CD4-positive, alpha-beta T cell treated with Interleukin-2 at 100 ng/mL for 4 hours (primary cell): ENCODE results near the gene BOLA1.
"Not testable (repeated sequence)": the region's sequence is repeated elsewhere in the genome, so short reads cannot be mapped to it uniquely, and the experiment has no call there.

Experiments
- DNase-seq: peaks from one replicate; pipeline ENCODE4 v3.0.0-alpha.2; 2020; ENCODE audit warnings: low spot score

Gene BOLA1, protein sequence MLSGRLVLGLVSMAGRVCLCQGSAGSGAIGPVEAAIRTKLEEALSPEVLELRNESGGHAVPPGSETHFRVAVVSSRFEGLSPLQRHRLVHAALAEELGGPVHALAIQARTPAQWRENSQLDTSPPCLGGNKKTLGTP

DNA sequence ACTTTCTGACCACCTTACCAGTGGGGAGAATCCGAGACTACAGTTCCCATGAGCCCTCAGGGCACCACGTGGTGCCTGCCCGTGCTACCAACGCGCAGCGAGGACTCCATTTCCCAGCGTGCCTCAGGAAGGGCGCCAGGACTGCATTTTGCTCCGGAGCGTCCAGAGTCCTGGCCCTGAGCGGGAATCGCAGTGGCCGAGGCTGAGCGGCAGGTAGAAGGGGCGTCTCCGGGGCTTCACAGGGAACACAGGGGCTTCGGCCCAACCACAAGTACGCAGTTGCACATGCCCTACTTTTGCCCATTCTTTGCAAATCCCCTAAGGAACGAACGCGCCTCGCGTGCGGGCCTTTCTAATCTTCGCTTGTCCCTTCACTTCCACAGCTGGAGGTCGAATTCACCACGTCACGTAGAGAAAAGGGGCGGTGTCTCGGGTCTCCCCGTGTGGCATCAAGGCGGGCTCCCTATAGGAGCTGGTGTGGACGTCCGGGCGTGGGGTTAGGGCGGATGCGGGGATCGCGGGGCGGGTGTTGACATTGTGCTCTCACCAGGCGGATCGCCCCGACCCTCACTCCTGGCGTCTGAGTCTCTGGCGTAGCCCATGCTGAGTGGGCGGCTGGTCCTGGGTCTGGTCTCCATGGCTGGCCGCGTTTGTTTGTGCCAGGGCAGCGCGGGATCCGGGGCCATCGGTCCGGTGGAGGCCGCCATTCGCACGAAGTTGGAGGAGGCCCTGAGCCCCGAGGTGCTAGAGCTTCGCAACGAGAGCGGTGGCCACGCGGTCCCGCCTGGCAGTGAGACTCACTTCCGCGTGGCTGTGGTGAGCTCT lies at the start of gene BOLA1:
BOLA1 (plus strand) TSS at position 109 of the 825 bp plus-strand sequence; CDS start at position 601, 492 bp downstream.
- DNase-seq, result peak; percentile 82

DNA sequence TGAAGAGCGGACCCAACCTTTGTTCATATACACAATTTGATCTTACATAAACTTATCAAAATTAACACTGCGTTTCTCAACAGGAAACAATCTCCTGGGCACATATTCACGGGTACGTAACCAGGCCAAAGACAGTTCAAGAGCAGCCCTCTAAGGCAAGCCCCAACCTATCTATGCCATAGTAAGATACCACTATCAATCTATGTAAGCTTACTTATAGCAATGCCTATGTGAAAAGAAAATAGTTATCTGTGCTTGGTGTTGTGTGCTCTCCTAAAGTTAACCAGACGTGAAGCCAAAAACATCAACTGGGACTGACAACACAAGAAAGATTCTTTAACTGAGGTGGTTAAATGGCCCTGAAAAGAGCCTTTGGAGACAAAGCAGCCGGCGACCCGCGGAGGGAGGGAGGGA lies 49.4 kb upstream of the BOLA1 start:
- peak; percentile 14 for DNase-seq

DNA sequence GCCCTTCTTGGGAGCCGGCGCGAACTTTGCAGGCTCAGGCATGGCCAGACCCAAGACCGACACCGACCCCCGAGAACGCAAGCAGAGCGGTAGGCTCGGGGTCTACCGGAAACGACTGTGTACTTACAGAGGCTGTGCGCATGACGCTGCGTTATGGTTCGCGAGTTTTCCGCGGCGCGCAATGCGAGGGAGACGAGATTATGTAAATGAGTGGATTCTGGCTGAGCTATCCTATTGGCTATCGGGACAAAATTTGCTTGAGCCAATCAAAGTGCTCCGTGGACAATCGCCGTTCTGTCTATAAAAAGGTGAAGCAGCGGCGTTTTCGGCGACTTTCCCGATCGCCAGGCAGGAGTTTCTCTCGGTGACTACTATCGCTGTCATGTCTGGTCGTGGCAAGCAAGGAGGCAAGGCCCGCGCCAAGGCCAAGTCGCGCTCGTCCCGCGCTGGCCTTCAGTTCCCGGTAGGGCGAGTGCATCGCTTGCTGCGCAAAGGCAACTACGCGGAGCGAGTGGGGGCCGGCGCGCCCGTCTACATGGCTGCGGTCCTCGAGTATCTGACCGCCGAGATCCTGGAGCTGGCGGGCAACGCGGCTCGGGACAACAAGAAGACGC lies 48.5 kb upstream of the BOLA1 start:
- not testable (repeated sequence) for DNase-seq

DNA sequence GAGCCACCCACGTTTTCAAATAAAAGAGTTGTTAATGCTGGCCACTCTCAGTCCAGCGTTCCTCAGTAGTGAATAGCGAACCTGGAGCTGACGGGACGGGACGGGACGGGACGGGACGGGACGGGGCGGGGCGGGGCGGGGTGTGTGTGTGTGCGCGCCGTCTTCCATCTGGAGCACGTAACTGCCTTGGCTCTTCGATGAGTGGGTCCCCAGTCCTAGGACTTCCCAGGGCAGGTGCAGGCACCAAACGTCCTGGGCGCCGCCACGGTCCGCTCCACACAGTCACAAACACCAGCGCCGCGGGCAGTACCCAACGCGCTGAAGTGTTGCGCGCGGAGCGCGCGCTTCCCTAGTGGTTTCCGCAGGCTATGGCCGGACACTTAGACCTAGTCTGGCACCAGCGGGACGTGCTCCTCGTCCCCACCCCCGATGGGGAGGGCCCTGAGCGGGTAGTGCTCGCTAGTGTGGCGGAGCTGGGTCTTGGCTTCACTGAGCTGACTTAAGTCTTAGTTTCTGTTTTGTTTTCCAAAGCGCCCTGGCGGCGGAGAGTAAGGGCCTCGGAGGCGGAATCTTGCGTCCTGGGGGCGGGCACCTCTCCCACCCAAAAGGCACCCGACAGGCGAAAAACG lies 47.7 kb upstream of the BOLA1 start:
- not testable (repeated sequence) for DNase-seq

DNA sequence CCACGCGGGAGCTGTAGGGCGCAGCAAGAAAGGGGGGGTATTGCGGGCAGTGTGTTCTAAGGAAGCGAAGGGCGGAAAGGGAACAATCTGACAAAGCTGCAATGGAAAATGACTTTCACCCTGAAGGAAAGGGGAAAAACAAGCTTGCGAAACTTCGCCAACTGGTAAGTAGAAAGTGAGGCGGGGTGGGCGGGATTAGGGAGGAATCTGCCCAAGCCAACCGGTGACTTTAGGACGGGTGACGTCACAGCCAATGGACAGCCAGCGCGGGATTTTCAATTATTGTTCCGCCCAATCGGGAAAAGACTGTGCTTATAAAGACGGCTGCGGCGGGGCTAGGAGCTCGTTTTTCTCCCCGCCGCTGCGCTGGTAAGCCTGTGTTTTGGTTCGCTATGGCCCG lies 47.1 kb upstream of the BOLA1 start:
- DNase-seq, result not testable (repeated sequence)

DNA sequence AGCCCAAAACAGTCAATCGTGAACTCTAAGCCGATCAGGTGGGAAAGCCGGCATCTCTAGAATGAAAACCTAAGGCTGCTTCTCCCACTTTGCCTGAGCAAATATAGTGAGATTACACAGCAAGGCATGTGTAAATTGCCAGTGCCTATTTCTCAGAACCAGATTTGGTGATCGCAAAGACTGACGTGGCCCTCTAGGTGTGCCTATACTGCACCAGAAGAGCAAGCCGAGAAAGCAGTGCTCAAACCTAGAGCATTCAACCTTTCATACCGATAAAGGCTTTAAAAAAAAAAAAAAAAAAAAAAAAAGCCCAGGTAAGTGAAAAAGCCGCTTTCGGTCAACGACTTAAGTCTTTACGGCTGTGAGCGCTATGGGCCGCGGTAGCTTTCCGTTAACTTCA lies 39.1 kb upstream of the BOLA1 start:
- DNase-seq, result not testable (repeated sequence)

DNA sequence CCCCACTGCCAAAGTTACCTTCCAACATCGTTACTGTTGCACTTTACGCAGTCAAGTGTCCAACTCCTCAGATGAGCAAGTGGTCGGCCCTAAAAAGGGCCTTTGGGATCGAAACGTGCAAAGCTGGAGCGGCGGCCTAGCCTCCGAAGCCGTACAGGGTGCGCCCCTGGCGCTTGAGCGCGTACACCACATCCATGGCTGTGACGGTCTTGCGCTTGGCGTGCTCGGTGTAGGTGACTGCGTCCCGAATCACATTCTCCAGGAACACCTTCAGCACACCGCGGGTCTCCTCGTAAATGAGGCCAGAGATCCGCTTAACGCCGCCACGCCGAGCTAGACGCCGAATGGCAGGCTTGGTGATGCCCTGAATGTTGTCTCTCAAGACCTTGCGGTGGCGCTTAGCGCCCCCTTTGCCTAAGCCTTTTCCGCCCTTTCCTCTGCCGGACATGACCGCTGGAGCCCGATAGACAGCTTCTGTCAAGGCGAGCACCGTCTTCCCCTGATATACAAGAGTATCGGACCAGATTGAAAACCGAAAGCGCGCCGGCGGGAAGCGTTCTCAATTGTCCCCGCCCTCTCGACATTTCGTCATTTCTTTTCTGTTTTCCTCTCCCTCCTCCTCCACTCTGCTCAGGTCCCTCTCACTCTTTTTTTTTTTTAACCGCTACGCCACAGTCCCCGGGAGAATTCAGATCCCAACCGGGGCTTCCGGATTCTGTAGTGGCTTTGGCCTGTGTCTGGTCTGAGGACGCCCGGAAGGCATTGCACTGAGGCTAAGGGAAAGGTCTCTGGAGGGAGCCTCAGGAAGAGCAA lies 38.5 kb upstream of the BOLA1 start:
- not testable (repeated sequence) for DNase-seq

DNA sequence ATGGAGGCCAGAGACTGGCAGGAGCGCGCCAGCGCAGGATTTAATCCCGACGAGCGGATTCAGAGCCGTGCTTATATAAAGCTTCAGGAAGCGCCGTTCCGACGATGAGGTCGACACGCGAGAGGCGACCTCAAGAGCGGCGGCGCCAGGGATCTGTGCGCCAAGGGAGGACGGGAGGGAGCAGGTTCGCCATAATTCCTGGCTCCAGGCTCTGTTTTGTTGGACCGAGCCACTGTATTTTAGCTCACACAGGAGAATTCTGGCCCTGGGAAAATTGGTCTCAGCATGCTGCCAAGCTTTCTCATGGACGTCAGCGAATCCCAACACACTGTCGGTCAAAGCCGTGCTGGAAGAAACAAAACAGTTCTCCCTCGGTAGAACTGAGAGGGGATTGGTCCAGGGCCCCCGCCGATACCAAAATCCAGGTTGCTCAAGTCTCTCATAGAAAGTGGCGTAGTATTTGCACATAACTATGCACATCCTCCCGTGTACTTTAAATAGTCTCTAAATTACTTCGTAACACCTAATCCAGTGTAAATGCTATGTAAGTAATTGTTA lies 37.8 kb upstream of the BOLA1 start:
- DNase-seq, result not testable (repeated sequence)

DNA sequence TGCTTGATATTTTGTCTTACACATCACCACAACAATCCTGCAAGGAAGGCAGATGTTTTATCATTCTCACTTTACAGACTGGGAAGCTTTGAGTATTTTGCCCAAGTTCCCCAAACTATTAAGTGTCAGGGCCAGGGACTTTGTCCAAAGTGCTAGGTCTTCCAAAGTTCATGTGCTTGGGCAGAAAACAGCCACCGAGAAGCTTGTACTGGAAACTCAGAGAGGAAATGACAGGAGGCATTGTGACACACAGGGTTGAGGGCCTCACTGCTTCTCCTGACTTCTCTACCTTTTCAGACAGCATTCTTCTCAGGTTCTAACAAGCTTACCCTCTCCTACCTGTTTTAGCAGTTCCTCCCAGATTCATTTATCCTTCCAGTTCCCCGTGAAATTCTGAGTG lies 32.5 kb upstream of the BOLA1 start:
- not testable (repeated sequence) for DNase-seq

DNA sequence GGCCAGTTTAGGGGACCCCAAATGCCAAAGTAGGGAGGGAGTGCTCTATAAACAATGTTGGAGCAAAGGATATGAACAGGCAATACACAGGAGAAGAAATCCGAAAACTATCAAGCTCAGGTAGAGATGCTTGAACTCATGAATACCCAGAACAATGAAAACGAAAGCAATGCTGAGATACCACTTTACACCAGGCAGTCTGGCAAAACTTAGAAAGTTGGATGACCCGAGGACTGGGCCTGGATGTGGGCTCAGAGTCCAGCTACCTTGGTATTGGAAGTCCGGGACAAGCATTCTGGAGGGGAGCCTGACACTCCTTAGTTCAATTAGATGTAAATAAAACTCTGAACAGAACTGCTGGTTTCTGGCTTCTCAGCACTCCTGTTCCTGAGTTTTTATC lies 26.3 kb upstream of the BOLA1 start:
- not testable (repeated sequence) for DNase-seq

DNA sequence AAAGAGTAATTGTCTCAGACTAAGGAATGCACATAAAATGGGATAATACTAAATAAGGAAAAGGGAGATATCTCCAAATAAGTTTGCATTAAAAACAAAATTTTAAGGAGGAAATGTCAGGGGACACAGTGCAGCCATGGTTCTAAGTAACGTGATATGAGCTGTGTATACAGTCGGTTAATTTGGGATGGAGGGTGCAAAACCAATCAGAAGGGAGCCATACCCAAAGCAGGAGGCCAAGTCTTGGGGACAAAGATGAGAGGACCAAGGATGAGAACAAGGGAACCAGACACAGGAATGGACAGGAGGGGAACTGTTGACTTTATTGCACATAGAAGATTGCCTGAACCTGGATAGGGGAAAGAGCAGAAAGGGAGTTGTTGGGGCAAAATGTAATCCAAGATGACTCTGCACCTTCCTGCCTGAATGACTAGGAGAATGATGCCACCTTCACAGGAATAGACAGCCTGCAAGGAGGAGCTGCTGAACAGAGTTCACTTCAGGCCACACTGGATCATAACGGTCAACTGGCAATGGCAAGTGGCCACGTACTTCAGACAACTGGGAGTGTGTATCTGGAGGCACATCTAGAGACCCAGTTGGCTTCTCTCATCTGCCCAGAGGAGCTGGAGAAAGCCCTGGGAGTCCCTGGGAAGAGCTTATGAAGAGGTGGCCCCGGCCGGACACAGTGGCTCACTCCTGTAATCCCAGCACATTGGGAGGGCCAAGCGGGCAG lies 22.0 kb upstream of the BOLA1 start:
- DNase-seq, result no peak

DNA sequence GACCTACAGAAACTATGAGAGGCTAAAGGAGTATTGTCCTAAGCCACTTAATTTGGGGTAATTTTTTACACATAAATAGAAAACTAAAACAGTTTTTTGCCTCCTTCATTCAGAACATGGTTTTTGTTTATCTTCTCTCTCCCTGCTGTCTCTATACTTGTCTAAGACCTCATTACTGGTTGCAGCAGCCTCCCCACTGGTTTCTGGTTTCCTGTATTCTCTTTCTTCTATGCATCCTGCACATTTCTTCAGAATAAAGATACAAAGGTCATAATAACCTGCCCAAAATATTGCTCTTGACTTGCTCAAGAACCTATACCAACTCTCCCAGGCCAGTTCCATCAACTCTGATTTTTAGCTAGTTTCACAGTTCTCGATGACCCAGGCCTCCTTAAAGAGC lies 19.8 kb upstream of the BOLA1 start:
- DNase-seq, result peak; percentile 29

DNA sequence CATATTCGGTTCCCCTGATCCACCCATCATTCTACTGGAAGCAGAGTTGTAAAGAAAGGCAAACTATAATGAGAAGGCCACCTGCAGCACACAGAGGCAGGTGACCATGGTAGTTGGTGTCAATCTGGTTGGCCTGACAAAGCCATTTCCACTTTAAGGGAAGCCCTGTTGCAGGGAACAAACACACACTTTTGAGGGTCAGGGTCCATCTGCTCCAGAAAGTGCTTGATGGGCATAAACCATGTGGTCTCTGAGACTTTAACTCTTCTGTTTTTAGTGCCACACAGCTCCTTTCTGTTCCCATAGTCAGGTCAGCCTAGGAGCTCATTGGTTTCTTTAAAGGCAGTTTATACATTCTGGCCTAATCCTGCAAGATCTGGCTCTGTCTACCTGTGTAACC lies 17.5 kb upstream of the BOLA1 start:
- no peak for DNase-seq

DNA sequence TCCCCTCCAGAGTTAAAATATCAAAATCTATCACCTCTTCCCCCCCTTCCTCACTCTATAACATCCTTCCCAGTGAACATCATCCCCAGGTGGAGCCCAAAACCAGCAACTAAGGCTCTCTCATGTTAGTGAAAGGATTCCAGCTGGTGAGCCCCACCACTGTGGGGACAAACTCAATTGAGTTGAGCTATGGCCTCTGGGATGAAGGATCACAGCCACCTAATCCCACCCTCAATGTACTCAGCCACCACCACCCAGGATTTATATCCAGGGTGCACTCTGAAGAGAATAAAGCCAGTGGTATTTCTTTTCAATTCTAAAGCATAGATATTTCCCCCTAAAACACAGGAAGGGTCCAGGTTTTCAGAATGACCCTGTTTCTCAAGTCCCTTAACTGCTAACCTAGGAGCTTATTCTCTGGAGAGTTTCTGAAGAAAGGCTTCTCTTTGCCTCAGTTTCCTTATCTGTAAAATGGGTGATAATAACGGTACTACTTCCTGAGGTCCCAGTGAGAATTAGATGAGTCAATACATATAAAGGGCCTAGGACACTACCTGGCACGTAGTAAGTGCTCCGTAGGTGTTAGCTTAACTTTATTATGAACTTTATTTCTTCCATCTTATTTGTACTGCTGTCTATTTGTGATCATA lies 15.6 kb upstream of the BOLA1 start:
- DNase-seq, result no peak

DNA sequence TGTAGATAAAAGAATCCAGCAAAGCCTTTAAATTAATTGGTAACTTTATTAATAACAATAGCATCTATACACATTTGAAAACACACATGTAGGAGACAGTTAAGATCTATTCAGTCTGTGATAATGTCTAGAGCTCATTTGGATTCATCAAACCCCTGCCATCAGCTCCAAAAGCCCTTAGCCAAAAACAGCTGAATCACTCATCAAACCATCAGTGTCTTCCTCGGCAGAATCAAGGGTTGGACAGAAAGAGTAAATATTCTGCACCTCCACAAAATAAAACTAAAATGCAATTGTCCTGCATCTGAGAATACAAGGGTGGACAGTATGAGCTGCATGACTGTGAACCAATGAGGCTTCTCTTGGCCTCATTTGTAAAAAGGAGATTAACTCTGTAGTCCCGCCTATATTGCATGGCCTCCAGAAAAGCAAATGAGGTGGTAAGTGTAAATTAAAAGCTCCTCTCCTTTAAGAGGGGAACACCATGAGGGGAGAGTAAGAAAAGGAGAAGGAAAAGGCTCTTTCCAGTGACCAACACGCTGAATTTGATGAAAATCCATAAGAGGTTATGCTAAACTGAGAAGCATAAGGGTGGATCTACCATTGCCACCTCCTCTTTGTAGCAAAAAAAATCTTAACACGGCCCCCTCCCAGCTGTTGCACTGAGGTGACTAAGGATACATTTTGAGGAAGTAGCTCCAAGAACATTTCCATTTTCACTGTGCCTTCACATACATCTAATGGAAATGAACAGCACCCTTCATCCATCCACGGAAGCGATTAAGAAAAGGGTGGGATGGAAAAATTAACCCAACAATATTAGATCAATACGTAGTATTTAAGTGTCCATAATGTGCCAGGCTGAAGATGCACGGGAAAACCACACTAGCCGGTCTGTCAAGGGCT lies 14.7 kb upstream of the BOLA1 start:
- no peak for DNase-seq

DNA sequence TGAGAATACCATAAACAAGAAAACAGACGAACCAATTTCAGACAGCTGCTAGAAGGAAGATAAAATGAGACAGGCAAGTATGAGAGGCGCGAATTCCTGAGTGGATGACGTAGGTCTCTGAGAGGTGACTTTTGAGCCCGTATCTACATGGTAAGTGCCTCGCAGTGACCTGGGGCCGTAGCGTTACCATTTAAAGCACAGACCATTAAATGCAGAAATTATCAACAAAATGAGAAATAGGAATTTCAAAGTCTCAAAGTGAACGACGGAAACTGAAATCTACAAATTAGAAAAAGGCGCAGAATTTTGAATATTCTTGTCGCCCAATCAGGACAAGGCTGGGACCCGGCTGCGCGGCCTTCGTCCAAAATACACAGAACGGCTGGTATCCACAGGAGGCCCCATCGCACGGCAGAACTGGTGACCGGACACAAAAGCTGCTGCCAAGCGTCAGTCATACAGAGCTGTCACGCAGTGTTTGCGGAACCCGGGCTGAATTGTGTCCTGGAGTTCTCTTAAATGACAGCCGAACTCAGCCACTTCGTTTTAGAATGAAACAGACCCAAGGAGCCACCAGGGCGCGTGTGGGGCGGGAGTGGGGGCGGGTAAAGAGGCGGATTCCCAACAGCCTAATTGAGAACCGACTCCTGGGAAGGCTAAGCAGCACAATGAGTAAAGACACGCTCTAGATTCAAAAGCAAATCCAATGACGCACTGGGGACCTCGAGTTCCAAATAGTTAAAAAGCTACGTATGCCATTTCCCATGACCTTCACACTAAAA lies 13.8 kb upstream of the BOLA1 start:
- peak; percentile 53 for DNase-seq

DNA sequence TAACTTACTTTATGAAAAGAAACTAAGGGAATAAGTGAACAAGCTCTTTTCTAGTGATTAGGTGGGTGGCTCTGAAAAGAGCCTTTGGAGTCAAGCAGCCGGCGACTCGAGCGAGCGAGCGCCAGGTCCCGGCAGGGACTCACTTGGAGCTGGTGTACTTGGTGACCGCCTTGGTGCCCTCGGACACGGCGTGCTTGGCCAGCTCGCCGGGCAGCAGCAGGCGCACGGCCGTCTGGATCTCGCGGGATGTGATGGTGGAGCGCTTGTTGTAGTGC lies 13.3 kb upstream of the BOLA1 start:
- DNase-seq, result not testable (repeated sequence)

DNA sequence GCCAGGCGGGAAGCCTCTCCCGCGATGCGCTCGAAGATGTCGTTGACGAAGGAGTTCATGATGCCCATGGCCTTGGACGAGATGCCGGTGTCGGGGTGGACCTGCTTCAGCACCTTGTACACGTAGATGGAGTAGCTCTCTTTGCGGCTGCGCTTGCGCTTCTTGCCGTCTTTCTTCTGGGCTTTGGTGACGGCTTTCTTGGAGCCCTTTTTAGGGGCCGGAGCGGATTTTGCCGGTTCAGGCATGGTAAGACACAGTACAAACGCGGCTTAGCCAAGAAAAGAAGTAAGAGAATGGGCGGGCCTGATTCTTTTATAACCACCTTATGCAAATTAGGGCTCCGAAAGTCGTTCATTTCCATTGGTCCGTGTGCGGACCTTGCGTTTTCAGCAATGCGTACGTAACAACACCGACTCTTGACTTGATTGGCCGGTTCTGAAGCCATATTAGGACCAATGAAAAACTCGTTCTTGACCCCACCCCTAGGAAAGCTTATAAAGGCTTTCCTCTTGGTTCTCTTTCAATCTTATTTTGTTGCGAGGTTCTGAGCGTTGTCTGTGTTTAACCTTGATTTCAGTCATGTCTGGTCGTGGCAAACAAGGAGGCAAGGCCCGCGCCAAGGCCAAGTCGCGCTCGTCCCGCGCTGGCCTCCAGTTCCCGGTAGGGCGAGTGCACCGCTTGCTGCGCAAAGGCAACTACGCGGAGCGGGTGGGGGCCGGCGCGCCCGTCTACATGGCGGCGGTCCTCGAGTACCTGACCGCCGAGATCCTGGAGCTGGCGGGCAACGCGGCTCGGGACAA lies 12.8 kb upstream of the BOLA1 start:
- DNase-seq, result peak; percentile 96
